ENCODE data around the gene MYH7B. TPM values are rescaled to one million over a fixed set of nuclear protein-coding genes. Genes with fewer than 3 reads are reported as not detected.

Gene MYH7B
- total RNA-seq, 3 donors from 2014 or later (not counting 1 experiment from before 2014, with no cell fraction given): 0.18 to 1.0 (median 0.21) TPM

GRCh38 chr20:34990661-34991214 is 35.1 kb downstream of the MYH7B start:
- H3K4me3 ChIP-seq (ENCODE audit: low read length): no peak overlapping the region
- 95% methylated on average over 18 of the region's 18 CpGs for WGBS (ENCODE audit: insufficient coverage)
- no peak for DNase-seq
- Mint-ChIP-seq H3K27me3 (ENCODE audit: low read depth in 2 of 2) (no peaks in the 10 kb centered on the region), H3K4me1 (peaks cover 0 to 7% of the 10 kb centered on the region in 2 donors), H3K9me3 (no peaks in the 10 kb centered on the region), H3K27ac (no peak overlapping the region), H3K4me3 (no peak overlapping the region), H3K36me3 (no peaks in the 10 kb centered on the region)
- no peaks in the 10 kb centered on the region for H3K9me3 ChIP-seq (ENCODE audit: control insufficient read depth, insufficient read depth, low read length)
- no peaks in the 10 kb centered on the region for H3K27me3 ChIP-seq (ENCODE audit: control insufficient read depth, insufficient read depth, low read length)
- peaks cover 9% of the 10 kb centered on the region for H3K36me3 ChIP-seq (ENCODE audit: control insufficient read depth, insufficient read depth, low read length)
- TF ChIP-seq, protein P1, sequence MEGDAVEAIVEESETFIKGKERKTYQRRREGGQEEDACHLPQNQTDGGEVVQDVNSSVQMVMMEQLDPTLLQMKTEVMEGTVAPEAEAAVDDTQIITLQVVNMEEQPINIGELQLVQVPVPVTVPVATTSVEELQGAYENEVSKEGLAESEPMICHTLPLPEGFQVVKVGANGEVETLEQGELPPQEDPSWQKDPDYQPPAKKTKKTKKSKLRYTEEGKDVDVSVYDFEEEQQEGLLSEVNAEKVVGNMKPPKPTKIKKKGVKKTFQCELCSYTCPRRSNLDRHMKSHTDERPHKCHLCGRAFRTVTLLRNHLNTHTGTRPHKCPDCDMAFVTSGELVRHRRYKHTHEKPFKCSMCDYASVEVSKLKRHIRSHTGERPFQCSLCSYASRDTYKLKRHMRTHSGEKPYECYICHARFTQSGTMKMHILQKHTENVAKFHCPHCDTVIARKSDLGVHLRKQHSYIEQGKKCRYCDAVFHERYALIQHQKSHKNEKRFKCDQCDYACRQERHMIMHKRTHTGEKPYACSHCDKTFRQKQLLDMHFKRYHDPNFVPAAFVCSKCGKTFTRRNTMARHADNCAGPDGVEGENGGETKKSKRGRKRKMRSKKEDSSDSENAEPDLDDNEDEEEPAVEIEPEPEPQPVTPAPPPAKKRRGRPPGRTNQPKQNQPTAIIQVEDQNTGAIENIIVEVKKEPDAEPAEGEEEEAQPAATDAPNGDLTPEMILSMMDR (IDR thresholded peaks at IDR 0.05): no peak
- intact Hi-C loops (cut with micrococcal nuclease): no loop called here
- ATAC-seq: no peak
- H3K27ac ChIP-seq (ENCODE audit: low read length): no peak overlapping the region
- H3K4me1 ChIP-seq (ENCODE audit: control insufficient read depth, insufficient read depth, low read length): no peaks in the 10 kb centered on the region

DNA sequence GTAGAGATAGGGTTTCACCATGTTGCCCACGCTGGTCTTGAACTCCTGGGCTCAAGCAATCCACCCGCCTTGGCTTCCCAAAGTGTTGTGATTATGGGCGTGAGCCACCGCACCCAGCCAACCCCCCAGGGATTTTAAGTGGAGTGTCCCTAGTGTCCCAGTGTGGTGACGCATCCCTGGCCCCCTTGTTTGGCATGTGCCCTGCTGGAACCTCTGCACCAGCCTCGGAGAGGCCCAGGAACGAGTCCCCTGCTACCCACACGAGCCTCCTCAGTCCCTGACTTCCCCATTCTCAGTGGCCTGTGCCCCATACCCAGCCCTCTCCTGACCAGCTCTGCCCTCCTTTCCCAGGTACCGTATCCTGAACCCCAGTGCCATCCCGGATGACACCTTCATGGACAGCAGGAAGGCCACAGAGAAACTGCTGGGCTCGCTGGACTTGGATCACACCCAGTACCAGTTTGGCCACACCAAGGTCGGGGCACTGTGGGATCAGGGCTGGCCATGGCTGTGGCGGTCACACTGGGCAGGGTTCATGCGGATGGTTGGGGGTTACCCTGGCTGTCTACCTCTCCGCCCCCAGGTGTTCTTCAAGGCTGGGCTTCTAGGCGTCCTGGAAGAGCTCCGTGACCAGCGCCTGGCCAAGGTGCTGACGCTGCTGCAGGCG is 37.2 kb downstream of the MYH7B start:
- DNase-seq: no peak
- Histone ChIP-seq H3K27me3 (ENCODE audit: control insufficient read depth, insufficient read depth, low read length) (no peaks in the 10 kb centered on the region), H3K4me1 (ENCODE audit: control insufficient read depth, insufficient read depth, low read length) (no peaks in the 10 kb centered on the region), H3K27ac (ENCODE audit: low read length) (no peak overlapping the region), H3K4me3 (ENCODE audit: low read length) (no peak overlapping the region), H3K9me3 (ENCODE audit: control insufficient read depth, insufficient read depth, low read length) (no peaks in the 10 kb centered on the region), H3K36me3 (ENCODE audit: control insufficient read depth, insufficient read depth, low read length) (peaks cover 17% of the 10 kb centered on the region)
- ATAC-seq: no peak
- intact Hi-C loops (cut with micrococcal nuclease): no loop called here
- TF ChIP-seq, protein P1 (IDR thresholded peaks at IDR 0.05): no peak
- Mint-ChIP-seq H3K27ac (no peak overlapping the region), H3K4me3 (no peak overlapping the region), H3K4me1 (peaks cover 3 to 9% of the 10 kb centered on the region in 2 donors), H3K9me3 (no peaks in the 10 kb centered on the region), H3K27me3 (ENCODE audit: low read depth in 2 of 2) (no peaks in the 10 kb centered on the region), H3K36me3 (no peaks in the 10 kb centered on the region)
- 95% methylated on average over 20 of the region's 20 CpGs for WGBS (ENCODE audit: insufficient coverage)

- DNase-seq: no peak
- Mint-ChIP-seq H3K27ac (no peak overlapping the region), H3K36me3 (no peaks in the 10 kb centered on the region), H3K4me3 (no peak overlapping the region), H3K4me1 (peaks cover 9 to 12% of the 10 kb centered on the region in 2 donors), H3K9me3 (no peaks in the 10 kb centered on the region), H3K27me3 (ENCODE audit: low read depth in 2 of 2) (no peaks in the 10 kb centered on the region)
- H3K4me3 ChIP-seq (ENCODE audit: low read length): no peak overlapping the region
- H3K4me1 ChIP-seq (ENCODE audit: control insufficient read depth, insufficient read depth, low read length): no peaks in the 10 kb centered on the region
- H3K27ac ChIP-seq (ENCODE audit: low read length): no peak overlapping the region
- 95% methylated on average over 22 of the region's 22 CpGs for WGBS (ENCODE audit: insufficient coverage)
- no peaks in the 10 kb centered on the region for H3K9me3 ChIP-seq (ENCODE audit: control insufficient read depth, insufficient read depth, low read length)
- intact Hi-C loops (cut with micrococcal nuclease): no loop called here
- no peak for ATAC-seq
- H3K36me3 ChIP-seq (ENCODE audit: control insufficient read depth, insufficient read depth, low read length): peaks cover 23% of the 10 kb centered on the region
- TF ChIP-seq, protein P1 (IDR thresholded peaks at IDR 0.05): no peak
- no peaks in the 10 kb centered on the region for H3K27me3 ChIP-seq (ENCODE audit: control insufficient read depth, insufficient read depth, low read length)
Measured at GRCh38 chr20:34993941-34994508, 38.4 kb downstream of the MYH7B start.

Measured in natural killer cell (primary cell).